HepG2 (cell line): ENCODE results near the gene HPS4.

Experiments
- EP300 ChIP-seq, 3 experiments: sonication (generic) in 1 of 3; formaldehyde crosslinking in 1 of 3; IDR thresholded peaks; 2 replicates each; pipeline versions ENCODE4 v1.5.1 to v1.6.1; 2011 to 2020; ENCODE audit warnings: low read depth in 2 of 3, low read length in 2 of 3, borderline replicate concordance in 1 of 3, improper control_type of control experiment in 1 of 3, mild to moderate bottlenecking in 1 of 3, missing genetic modification reagents in 1 of 3, moderate library complexity in 1 of 3
- HNRNPL ChIP-seq: fragments of 200-400 bp; formaldehyde crosslinking; IDR thresholded peaks from 2 replicates; pipeline ENCODE4 v1.6.1; 2017; ENCODE audit warnings: mild to moderate bottlenecking, low read depth, low read length
- MAZ ChIP-seq, 2 experiments: sonication (generic) in 1 of 2; formaldehyde crosslinking in 1 of 2; IDR thresholded peaks; 2 replicates each; pipeline versions ENCODE4 v1.5.0 to v1.6.1; 2012 to 2020; ENCODE audit warnings: low read depth in 2 of 2, mild to moderate bottlenecking in 2 of 2, borderline replicate concordance in 1 of 2, improper control_type of control experiment in 1 of 2, low read length in 1 of 2, missing genetic modification reagents in 1 of 2, moderate library complexity in 1 of 2
- SP1 ChIP-seq, 2 experiments: fragments of 450-650 bp in 1 of 2; sonication (generic) in 1 of 2; formaldehyde crosslinking in 1 of 2; IDR thresholded peaks; 2 replicates each; pipeline versions ENCODE4 v1.4.0 to v1.6.1; 2016 to 2020; ENCODE audit warnings: missing genetic modification reagents in 1 of 2
- ZNF138 ChIP-seq: sonication (generic); formaldehyde crosslinking; IDR thresholded peaks from 2 replicates; pipeline ENCODE4 v1.5.0; 2020; ENCODE audit warnings: mild to moderate bottlenecking, low read depth, missing genetic modification reagents
- ZNF292 ChIP-seq: sonication (generic); formaldehyde crosslinking; IDR thresholded peaks from 2 replicates; pipeline ENCODE4 v1.8.1; 2022; ENCODE audit warnings: mild to moderate bottlenecking, low read depth, missing genetic modification reagents, borderline replicate concordance

GRCh38 chr22:26489447-26490036 lies 6.0 kb upstream of the HPS4 start:
- TF ChIP-seq HNRNPL (no peak), ZNF292 (CRISPR knock-in tag) (no peak), EP300 (IDR thresholded peaks at IDR 0.05; ENCODE audit: low read depth in 2 of 2, low read length in 2 of 2) (no peak), EP300 (CRISPR knock-in tag; IDR thresholded peaks at IDR 0.05; ENCODE audit: borderline replicate concordance) (no peak), SP1 (IDR thresholded peaks at IDR 0.05) (no peak), SP1 (CRISPR knock-in tag; IDR thresholded peaks at IDR 0.05) (no peak), ZNF138 (CRISPR knock-in tag) (no peak), MAZ (IDR thresholded peaks at IDR 0.05; ENCODE audit: borderline replicate concordance, low read depth, low read length) (no peak), MAZ (CRISPR knock-in tag; IDR thresholded peaks at IDR 0.05; ENCODE audit: low read depth) (no peak)
